Measurements from ENCODE around the gene ARHGAP12. TPM values are rescaled to one million over a fixed set of nuclear protein-coding genes. Genes with fewer than 3 reads are reported as not detected.

The ARHGAP12 gene
- total RNA-seq, 2 donors from 2014 or later = 26.3 to 37.2 TPM

- Histone ChIP-seq H3K4me1 (ENCODE audit: control insufficient read depth in 1 of 2, low read depth in 2 of 2) (peaks cover 12 to 25% of the 10 kb centered on the region in 2 donors), H3K9me3 (no peaks in the 10 kb centered on the region), H3K4me3 (peak overlapping the region; percentile 88), H3K36me3 (no peaks in the 10 kb centered on the region), H3K27ac (peak overlapping the region; percentile 87 to 94), H3K27me3 (replicated peaks; ENCODE audit: insufficient read depth) (no peaks in the 10 kb centered on the region)
- ATAC-seq (ENCODE audit: insufficient number of reproducible peaks, low FRiP score, low read depth) = no peak
- TF ChIP-seq, protein P1, sequence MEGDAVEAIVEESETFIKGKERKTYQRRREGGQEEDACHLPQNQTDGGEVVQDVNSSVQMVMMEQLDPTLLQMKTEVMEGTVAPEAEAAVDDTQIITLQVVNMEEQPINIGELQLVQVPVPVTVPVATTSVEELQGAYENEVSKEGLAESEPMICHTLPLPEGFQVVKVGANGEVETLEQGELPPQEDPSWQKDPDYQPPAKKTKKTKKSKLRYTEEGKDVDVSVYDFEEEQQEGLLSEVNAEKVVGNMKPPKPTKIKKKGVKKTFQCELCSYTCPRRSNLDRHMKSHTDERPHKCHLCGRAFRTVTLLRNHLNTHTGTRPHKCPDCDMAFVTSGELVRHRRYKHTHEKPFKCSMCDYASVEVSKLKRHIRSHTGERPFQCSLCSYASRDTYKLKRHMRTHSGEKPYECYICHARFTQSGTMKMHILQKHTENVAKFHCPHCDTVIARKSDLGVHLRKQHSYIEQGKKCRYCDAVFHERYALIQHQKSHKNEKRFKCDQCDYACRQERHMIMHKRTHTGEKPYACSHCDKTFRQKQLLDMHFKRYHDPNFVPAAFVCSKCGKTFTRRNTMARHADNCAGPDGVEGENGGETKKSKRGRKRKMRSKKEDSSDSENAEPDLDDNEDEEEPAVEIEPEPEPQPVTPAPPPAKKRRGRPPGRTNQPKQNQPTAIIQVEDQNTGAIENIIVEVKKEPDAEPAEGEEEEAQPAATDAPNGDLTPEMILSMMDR (IDR thresholded peaks at IDR 0.05) = no peak
- no peak for DNase-seq (ENCODE audit: low spot score)
Measured at GRCh38 chr10:31760674-31761081, 168.0 kb downstream of the ARHGAP12 start.

GRCh38 chr10:31759799-31760626 lies 168.6 kb downstream of the ARHGAP12 start:
- ATAC-seq (ENCODE audit: insufficient number of reproducible peaks, low FRiP score, low read depth) = peak; percentile 80
- TF ChIP-seq, protein P1 (IDR thresholded peaks at IDR 0.05) = no peak
- H3K4me1 ChIP-seq (ENCODE audit: control insufficient read depth in 1 of 2, low read depth in 2 of 2) = peaks cover 12 to 32% of the 10 kb centered on the region in 2 donors
- no peaks in the 10 kb centered on the region for H3K27me3 ChIP-seq (replicated peaks; ENCODE audit: insufficient read depth)
- H3K27ac ChIP-seq = peak overlapping the region; percentile 94
- peak overlapping the region; percentile 88 for H3K4me3 ChIP-seq
- no peaks in the 10 kb centered on the region for H3K9me3 ChIP-seq
- H3K36me3 ChIP-seq = no peaks in the 10 kb centered on the region
- peak; percentile 84 for DNase-seq (ENCODE audit: low spot score)

GRCh38 chr10:31759124-31759798 lies 169.4 kb downstream of the ARHGAP12 start:
- ATAC-seq (ENCODE audit: insufficient number of reproducible peaks, low FRiP score, low read depth) = peak; percentile 31
- peak; percentile 45 for DNase-seq (ENCODE audit: low spot score)
- no peaks in the 10 kb centered on the region for H3K27me3 ChIP-seq (replicated peaks; ENCODE audit: insufficient read depth)
- H3K27ac ChIP-seq = peak overlapping the region; percentile 94
- no peaks in the 10 kb centered on the region for H3K36me3 ChIP-seq
- peak overlapping the region; percentile 88 for H3K4me3 ChIP-seq
- TF ChIP-seq, protein P1 (IDR thresholded peaks at IDR 0.05) = no peak
- H3K9me3 ChIP-seq = no peaks in the 10 kb centered on the region
- H3K4me1 ChIP-seq (ENCODE audit: control insufficient read depth in 1 of 2, low read depth in 2 of 2) = peaks cover 12 to 38% of the 10 kb centered on the region in 2 donors

- Histone ChIP-seq H3K36me3 (no peaks in the 10 kb centered on the region), H3K4me3 (no peak overlapping the region), H3K27me3 (replicated peaks; ENCODE audit: insufficient read depth) (no peaks in the 10 kb centered on the region), H3K4me1 (ENCODE audit: control insufficient read depth in 1 of 2, low read depth in 2 of 2) (peaks cover 12 to 38% of the 10 kb centered on the region in 2 donors), H3K27ac (peak overlapping the region; percentile 94), H3K9me3 (no peaks in the 10 kb centered on the region)
- TF ChIP-seq, protein P1 (IDR thresholded peaks at IDR 0.05) = no peak
- DNase-seq (ENCODE audit: low spot score) (no peak), ATAC-seq (ENCODE audit: insufficient number of reproducible peaks, low FRiP score, low read depth) (no peak)
Measured at GRCh38 chr10:31758495-31758894, 170.1 kb downstream of the ARHGAP12 start.

DNA sequence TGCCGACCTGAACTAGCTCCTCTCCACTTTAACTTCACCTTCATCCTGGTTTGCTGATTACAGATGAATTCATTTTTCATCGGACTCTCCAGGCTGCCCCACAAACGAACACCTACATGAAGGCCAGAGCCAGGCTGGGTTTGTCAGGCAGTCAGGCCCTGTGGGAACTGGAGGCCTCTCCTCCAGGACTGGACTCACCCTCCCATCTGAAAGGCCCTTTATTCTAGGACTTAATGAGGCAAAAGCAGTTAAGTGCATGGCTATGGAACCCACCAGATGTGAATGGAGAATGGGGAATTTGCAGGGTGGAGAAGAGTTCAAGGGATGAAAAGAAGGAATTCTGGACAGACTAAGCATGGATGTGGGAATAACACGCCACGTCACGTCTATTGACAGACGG lies 170.8 kb downstream of the ARHGAP12 start:
- DNase-seq (ENCODE audit: low spot score) (no peak), ATAC-seq (ENCODE audit: insufficient number of reproducible peaks, low FRiP score, low read depth) (no peak)
- Histone ChIP-seq H3K9me3 (no peaks in the 10 kb centered on the region), H3K27me3 (replicated peaks; ENCODE audit: insufficient read depth) (no peaks in the 10 kb centered on the region), H3K36me3 (no peaks in the 10 kb centered on the region), H3K4me3 (no peak overlapping the region), H3K4me1 (ENCODE audit: control insufficient read depth in 1 of 2, low read depth in 2 of 2) (peaks cover 12 to 38% of the 10 kb centered on the region in 2 donors), H3K27ac (peak overlapping the region; percentile 69 to 94)
- TF ChIP-seq, protein P1 (IDR thresholded peaks at IDR 0.05) = no peak
